ENCODE data around the gene GLRX3. TPM values are rescaled to one million over a fixed set of nuclear protein-coding genes. Genes with fewer than 3 reads are reported as not detected.

Gene GLRX3
- 135 and 145 TPM in 2 replicates for total RNA-seq

DNA sequence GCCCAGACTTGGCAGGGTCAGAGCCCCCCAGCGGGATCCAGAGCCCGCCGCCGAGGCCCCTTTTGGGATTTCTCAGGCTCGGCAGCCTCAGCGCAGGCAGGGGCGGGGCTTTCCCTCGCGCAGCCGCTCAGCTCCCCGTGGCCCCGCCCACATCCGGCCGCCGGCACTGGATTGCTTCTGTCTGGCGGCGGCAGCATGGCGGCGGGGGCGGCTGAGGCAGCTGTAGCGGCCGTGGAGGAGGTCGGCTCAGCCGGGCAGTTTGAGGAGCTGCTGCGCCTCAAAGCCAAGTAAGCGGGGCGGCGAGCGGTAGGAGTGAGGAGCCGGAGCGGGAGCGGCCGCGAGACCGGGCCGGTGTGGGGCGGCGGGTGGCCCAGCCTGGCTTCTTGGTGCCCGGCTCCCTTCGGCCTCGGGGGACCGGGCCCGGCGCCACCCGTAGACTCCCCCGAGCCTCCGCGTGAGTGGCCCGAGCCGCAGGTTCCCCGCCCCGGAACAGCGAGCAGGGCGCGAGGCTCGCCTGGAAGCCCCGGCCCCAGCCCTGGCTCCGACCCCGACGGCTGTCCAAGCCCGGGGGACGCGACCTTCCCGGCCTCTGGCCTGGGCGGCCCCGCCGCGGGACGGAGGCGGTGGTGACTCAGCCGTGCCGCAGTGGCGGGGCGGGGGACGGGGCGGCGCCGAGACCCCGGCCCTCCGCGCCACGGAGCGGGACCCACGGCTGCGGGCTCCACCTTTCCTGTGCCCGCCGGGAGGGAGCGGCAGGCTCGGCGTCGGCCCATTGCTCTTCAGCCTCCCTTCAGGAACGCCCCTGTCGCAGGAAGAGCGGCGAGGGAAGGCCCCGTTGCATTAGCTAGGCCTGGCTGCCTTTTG lies at the start of gene GLRX3:
TSS of gene GLRX3 (plus strand) at position 166 of the 864 bp plus-strand sequence. CDS start at position 196, 30 bp downstream.

DNA sequence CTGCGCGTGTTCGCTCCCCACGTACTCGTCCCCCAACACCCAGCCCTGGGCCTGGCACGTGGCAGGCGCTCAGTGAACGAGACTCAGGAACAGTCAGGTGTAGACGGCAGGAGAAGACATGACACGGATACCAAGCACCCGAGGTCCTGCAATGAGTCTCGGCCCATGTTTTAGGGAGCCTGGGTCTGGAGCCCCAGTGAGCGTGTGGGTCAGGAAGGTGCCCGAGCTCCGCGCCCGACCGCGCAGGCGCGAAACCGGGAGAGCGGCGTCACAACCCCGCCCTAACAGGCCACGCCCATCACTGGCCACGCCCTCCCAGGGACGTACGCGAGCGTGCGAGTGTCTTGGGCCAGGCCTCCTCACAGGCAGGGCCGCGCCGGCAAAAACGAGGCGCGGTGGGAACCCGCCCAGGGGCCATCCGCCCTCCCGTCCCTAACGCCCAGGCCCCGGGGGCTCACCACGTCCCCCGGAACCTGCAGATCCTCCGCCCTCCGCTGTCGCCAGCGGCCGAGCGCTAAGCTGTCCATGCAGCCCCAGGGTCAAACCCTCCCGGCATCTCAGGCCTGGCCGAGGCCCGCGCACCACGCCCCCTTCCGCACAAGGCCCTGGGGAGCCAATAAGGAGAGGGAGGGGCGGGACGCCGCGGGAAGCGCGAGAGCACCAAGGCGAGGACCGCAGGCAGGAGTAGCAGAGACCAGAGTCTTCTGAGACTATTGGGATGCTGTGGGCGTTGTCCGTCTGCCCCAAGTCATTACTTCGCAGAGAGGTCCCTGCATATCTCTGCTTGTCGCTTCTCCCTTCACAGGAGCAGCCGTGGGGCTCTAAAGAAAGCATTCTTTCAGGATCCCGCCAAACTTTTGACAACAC lies 25.7 kb upstream of the GLRX3 start, which contains the start of gene C10orf143:
TSS of gene C10orf143 (minus strand) at position 585 of the 867 bp plus-strand sequence. CDS start at position 527, 58 bp downstream.

Other genes with a start within 250 kb of the GLRX3 start
- 11.9 and 13.4 TPM in 2 replicates for gene EBF3, start 172.1 kb upstream of the GLRX3 start, total RNA-seq
- 1.1 TPM in 1 of 2 replicates, not detected in the other for gene C10orf143, start 25.6 kb upstream of the GLRX3 start, total RNA-seq